ENCODE data around the gene SLC27A2. TPM values are rescaled to one million over a fixed set of nuclear protein-coding genes. Genes with fewer than 3 reads are reported as not detected.

The SLC27A2 gene
- polyA plus RNA-seq, 1 experiment = 0.22 TPM

- POLR2A ChIA-PET = no interaction called here
- DNase-seq (ENCODE audit: low read depth) = no peak
- CTCF ChIA-PET = interaction anchor here (0.7 to 1.1 kb wide), 3 partner anchors 11 to 92 kb away, joined by 3 read pairs; no protein-coding TSS in a partner anchor
- no peaks in the 10 kb centered on the region for H3K36me3 ChIP-seq (ENCODE audit: control insufficient read depth, insufficient read depth, low read length)
- no peak for TF ChIP-seq CTCF (IDR thresholded peaks at IDR 0.05; ENCODE audit: insufficient read depth, low read depth, low read length)
- no peak overlapping the region for H3K4me3 ChIP-seq (ENCODE audit: low read depth, low read length)
- H3K27me3 ChIP-seq (ENCODE audit: control insufficient read depth, insufficient read depth, low read length) = no peaks in the 10 kb centered on the region
Measured at GRCh38 chr15:50143255-50143860, 38.6 kb upstream of the SLC27A2 start.

GRCh38 chr15:50144341-50145120, 37.5 kb upstream of the SLC27A2 start:
- H3K27me3 ChIP-seq (ENCODE audit: control insufficient read depth, insufficient read depth, low read length) = no peaks in the 10 kb centered on the region
- no peak for TF ChIP-seq CTCF (IDR thresholded peaks at IDR 0.05; ENCODE audit: insufficient read depth, low read depth, low read length)
- ChIA-PET POLR2A (no interaction called here), CTCF (interaction anchor here (0.6 to 2.7 kb wide), 14 partner anchors 9 to 1786 kb away, joined by 3 to 16 read pairs (median 5); partner anchors contain the start of gene FGF7)
- H3K36me3 ChIP-seq (ENCODE audit: control insufficient read depth, insufficient read depth, low read length) = no peaks in the 10 kb centered on the region
- DNase-seq (ENCODE audit: low read depth) = no peak
- H3K4me3 ChIP-seq (ENCODE audit: low read depth, low read length) = no peak overlapping the region

- ChIA-PET POLR2A (no interaction called here), CTCF (interaction anchor here (0.6 to 2.7 kb wide), 14 partner anchors 10 to 1787 kb away, joined by 3 to 16 read pairs (median 5); partner anchors contain the start of gene FGF7)
- H3K27me3 ChIP-seq (ENCODE audit: control insufficient read depth, insufficient read depth, low read length) = no peaks in the 10 kb centered on the region
- no peaks in the 10 kb centered on the region for H3K36me3 ChIP-seq (ENCODE audit: control insufficient read depth, insufficient read depth, low read length)
- TF ChIP-seq CTCF (IDR thresholded peaks at IDR 0.05; ENCODE audit: insufficient read depth, low read depth, low read length) = peak; percentile 32
- no peak for DNase-seq (ENCODE audit: low read depth)
- H3K4me3 ChIP-seq (ENCODE audit: low read depth, low read length) = no peak overlapping the region
Measured at GRCh38 chr15:50145451-50145872, 36.5 kb upstream of the SLC27A2 start.

- POLR2A ChIA-PET = no interaction called here
- no peak for DNase-seq (ENCODE audit: low read depth)
- CTCF ChIA-PET = interaction anchor here (0.6 to 2.7 kb wide), 4 partner anchors 18 to 1100 kb away, joined by 3 to 16 read pairs (median 8); partner anchors contain the start of gene SECISBP2L
Measured at GRCh38 chr15:50146632-50147031, 35.4 kb upstream of the SLC27A2 start.

More at GRCh38 chr15:50146632-50147031, 35.4 kb upstream of the SLC27A2 start:
- no peaks in the 10 kb centered on the region for H3K36me3 ChIP-seq (ENCODE audit: control insufficient read depth, insufficient read depth, low read length)
- no peaks in the 10 kb centered on the region for H3K27me3 ChIP-seq (ENCODE audit: control insufficient read depth, insufficient read depth, low read length)
- H3K4me3 ChIP-seq (ENCODE audit: low read depth, low read length) = no peak overlapping the region
- TF ChIP-seq CTCF (IDR thresholded peaks at IDR 0.05; ENCODE audit: insufficient read depth, low read depth, low read length) = no peak

All from BJ (cell line).